ENCODE results near the gene ANLN. TPM values are rescaled to one million over a fixed set of nuclear protein-coding genes. Genes with fewer than 3 reads are reported as not detected.
"Not testable (repeated sequence)": the region's sequence is repeated elsewhere in the genome, so short reads cannot be mapped to it uniquely, and the experiment has no call there.

ANLN gene
- total RNA-seq, 1 experiment from 2014 or later = 106 TPM

DNA sequence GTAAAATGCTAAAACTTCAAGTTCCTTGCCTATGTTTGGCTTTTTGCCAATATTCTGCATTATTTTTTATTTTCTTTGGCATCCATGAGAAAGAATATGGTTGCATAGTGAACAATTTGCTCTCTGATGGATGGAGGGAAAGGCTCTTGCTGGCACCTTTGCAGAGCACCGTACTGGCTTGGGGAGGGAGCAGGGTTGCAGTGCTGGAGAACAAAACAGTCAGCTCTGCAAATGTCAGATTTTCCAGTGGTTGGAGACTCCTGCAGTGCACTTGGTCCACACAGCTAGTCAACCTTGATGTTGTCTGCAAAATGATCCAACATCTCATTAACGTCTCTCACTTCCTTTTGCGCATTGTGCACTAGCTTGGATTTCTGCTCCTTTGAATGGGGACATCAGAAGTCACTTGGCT, 100.8 kb downstream of the ANLN start:
- no peak for DNase-seq
- CTCF ChIA-PET = interaction anchor here (0.5 to 1.0 kb wide), 2 partner anchors 76 to 710 kb away, joined by 3 to 9 read pairs; no protein-coding TSS in a partner anchor
- BruUV-seq (replicated peaks) = no TSS peak
- POLR2A ChIA-PET = no interaction called here
- Mint-ChIP-seq H3K27ac (ENCODE audit: unreplicated experiment) (no peak overlapping the region), H3K9me3 (ENCODE audit: unreplicated experiment) (no peaks in the 10 kb centered on the region), H3K36me3 (ENCODE audit: insufficient read depth, unreplicated experiment) (no peaks in the 10 kb centered on the region), H3K27me3 (ENCODE audit: insufficient read depth, unreplicated experiment) (no peaks in the 10 kb centered on the region), H3K4me3 (ENCODE audit: unreplicated experiment) (no peak overlapping the region), H3K4me1 (ENCODE audit: low read depth, unreplicated experiment) (no peaks in the 10 kb centered on the region)
- intact Hi-C loops (cut with micrococcal nuclease; ENCODE audit: unreplicated experiment) = no loop called here
- Histone ChIP-seq H3K36me3 (ENCODE audit: control insufficient read depth, insufficient read depth, low read length) (no peaks in the 10 kb centered on the region), H3K4me1 (no peaks in the 10 kb centered on the region), H3K27me3 (replicated peaks; ENCODE audit: control insufficient read depth, insufficient read depth, low read length) (no peaks in the 10 kb centered on the region), H3K9me3 (no peaks in the 10 kb centered on the region), H3K4me3 (ENCODE audit: low read depth, low read length) (no peak overlapping the region)
- TF ChIP-seq CTCF (IDR thresholded peaks at IDR 0.05; ENCODE audit: insufficient read depth in 1 of 2, low read depth in 1 of 2, low read length in 1 of 2, severe bottlenecking in 1 of 2, unreplicated experiment in 1 of 2) = no peak

- H3K4me3 Mint-ChIP-seq (ENCODE audit: unreplicated experiment) = no peak overlapping the region
- BruUV-seq (replicated peaks) = no TSS peak
- intact Hi-C loops (cut with micrococcal nuclease; ENCODE audit: unreplicated experiment) = no loop called here
- CTCF ChIA-PET = no interaction called here
- POLR2A ChIA-PET = no interaction called here
- no peaks in the 10 kb centered on the region for H3K4me1 Mint-ChIP-seq (ENCODE audit: low read depth, unreplicated experiment)
- H3K27me3 Mint-ChIP-seq (ENCODE audit: insufficient read depth, unreplicated experiment) = no peaks in the 10 kb centered on the region
- Histone ChIP-seq H3K9me3 (no peaks in the 10 kb centered on the region), H3K4me1 (no peaks in the 10 kb centered on the region), H3K27me3 (replicated peaks; ENCODE audit: control insufficient read depth, insufficient read depth, low read length) (no peaks in the 10 kb centered on the region), H3K36me3 (ENCODE audit: control insufficient read depth, insufficient read depth, low read length) (no peaks in the 10 kb centered on the region), H3K4me3 (ENCODE audit: low read depth, low read length) (no peak overlapping the region)
- H3K36me3 Mint-ChIP-seq (ENCODE audit: insufficient read depth, unreplicated experiment) = no peaks in the 10 kb centered on the region
- no peak overlapping the region for H3K27ac Mint-ChIP-seq (ENCODE audit: unreplicated experiment)
- DNase-seq = no peak
- TF ChIP-seq CTCF (IDR thresholded peaks at IDR 0.05; ENCODE audit: insufficient read depth in 1 of 2, low read depth in 1 of 2, low read length in 1 of 2, severe bottlenecking in 1 of 2, unreplicated experiment in 1 of 2) = no peak
- no peaks in the 10 kb centered on the region for H3K9me3 Mint-ChIP-seq (ENCODE audit: unreplicated experiment)
Measured at GRCh38 chr7:36491317-36491716, 101.7 kb downstream of the ANLN start.

DNA sequence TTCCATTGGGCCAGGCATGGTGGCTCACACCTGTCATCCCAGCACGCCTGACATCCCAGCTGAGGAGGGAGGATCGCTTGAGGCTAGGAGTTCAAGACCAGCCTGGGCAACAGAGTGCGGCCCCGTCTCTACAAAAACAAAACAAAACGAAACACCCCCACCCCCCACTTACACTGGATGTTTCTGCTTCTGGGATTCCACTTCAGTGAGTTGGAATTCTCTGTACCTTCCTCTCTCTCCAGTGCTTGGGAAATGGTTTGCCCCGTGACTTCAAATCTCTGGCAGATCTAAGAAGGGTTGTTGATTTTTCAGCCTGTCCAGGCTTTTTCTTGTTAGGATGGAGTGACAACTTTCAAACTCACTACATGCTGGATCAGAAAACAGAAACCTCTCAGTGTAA, 106.9 kb downstream of the ANLN start:
- Mint-ChIP-seq H3K27me3 (ENCODE audit: insufficient read depth, unreplicated experiment) (no peaks in the 10 kb centered on the region), H3K27ac (ENCODE audit: unreplicated experiment) (no peak overlapping the region), H3K9me3 (ENCODE audit: unreplicated experiment) (no peaks in the 10 kb centered on the region), H3K4me1 (ENCODE audit: low read depth, unreplicated experiment) (no peaks in the 10 kb centered on the region), H3K4me3 (ENCODE audit: unreplicated experiment) (no peak overlapping the region), H3K36me3 (ENCODE audit: insufficient read depth, unreplicated experiment) (no peaks in the 10 kb centered on the region)
- H3K9me3 ChIP-seq = no peaks in the 10 kb centered on the region
- ChIA-PET POLR2A (no interaction called here), CTCF (no interaction called here)
- H3K36me3 ChIP-seq (ENCODE audit: control insufficient read depth, insufficient read depth, low read length) = no peaks in the 10 kb centered on the region
- intact Hi-C loops (cut with micrococcal nuclease; ENCODE audit: unreplicated experiment) = no loop called here
- TF ChIP-seq CTCF (IDR thresholded peaks at IDR 0.05; ENCODE audit: insufficient read depth in 1 of 2, low read depth in 1 of 2, low read length in 1 of 2, severe bottlenecking in 1 of 2, unreplicated experiment in 1 of 2) = no peak
- no peaks in the 10 kb centered on the region for H3K27me3 ChIP-seq (replicated peaks; ENCODE audit: control insufficient read depth, insufficient read depth, low read length)
- no peaks in the 10 kb centered on the region for H3K4me1 ChIP-seq
- H3K4me3 ChIP-seq (ENCODE audit: low read depth, low read length) = no peak overlapping the region
- no TSS peak for BruUV-seq (replicated peaks)
- no peak for DNase-seq

DNA sequence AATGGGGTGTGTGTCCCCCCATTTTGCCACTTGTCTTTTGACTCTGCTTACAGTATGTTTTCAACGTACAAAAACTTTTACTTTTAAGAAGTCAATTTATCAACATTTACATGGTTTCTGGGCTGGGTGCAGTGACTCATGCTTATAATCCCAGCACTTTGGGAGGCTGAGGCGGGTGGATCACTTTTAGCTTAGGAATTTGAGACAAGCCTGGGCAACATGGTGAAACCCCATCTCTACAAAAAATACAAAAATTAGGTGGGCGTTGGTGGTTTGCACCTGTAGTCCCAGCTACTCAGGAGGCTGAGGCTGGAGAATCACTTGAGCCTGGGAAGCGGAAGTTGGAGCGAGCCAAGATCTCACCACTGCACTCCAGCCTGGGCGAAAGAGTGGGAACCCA, 107.5 kb downstream of the ANLN start:
- DNase-seq; H3K27me3 Mint-ChIP-seq (ENCODE audit: insufficient read depth, unreplicated experiment); H3K27me3 ChIP-seq (replicated peaks; ENCODE audit: control insufficient read depth, insufficient read depth, low read length); POLR2A ChIA-PET; BruUV-seq (replicated peaks); H3K4me3 Mint-ChIP-seq (ENCODE audit: unreplicated experiment); intact Hi-C loops (cut with micrococcal nuclease; ENCODE audit: unreplicated experiment); H3K9me3 Mint-ChIP-seq (ENCODE audit: unreplicated experiment); H3K36me3 Mint-ChIP-seq (ENCODE audit: insufficient read depth, unreplicated experiment); H3K4me1 ChIP-seq; H3K36me3 ChIP-seq (ENCODE audit: control insufficient read depth, insufficient read depth, low read length); CTCF ChIA-PET; H3K9me3 ChIP-seq; H3K4me1 Mint-ChIP-seq (ENCODE audit: low read depth, unreplicated experiment); H3K4me3 ChIP-seq (ENCODE audit: low read depth, low read length); H3K27ac Mint-ChIP-seq (ENCODE audit: unreplicated experiment): not testable (repeated sequence)
